ENCODE measurements around the gene PIK3AP1.
"Not testable (repeated sequence)": the region's sequence is repeated elsewhere in the genome, so short reads cannot be mapped to it uniquely, and the experiment has no call there.

PIK3AP1 gene

GRCh38 chr10:96699613-96700012 lies 20.7 kb downstream of the PIK3AP1 start:
- Histone ChIP-seq H3K4me1 (no peaks in the 10 kb centered on the region), H3K9me3 (no peaks in the 10 kb centered on the region), H3K4me3 (no peak overlapping the region), H3K27me3 (ENCODE audit: low read depth) (no peaks in the 10 kb centered on the region), H3K36me3 (replicated peaks) (no peaks in the 10 kb centered on the region)
- in situ Hi-C loops (cut with MboI; ENCODE audit: low sequenced_read_pairs) = no loop called here
- no peak for DNase-seq (ENCODE audit: low spot score in 2 of 2)

DNA sequence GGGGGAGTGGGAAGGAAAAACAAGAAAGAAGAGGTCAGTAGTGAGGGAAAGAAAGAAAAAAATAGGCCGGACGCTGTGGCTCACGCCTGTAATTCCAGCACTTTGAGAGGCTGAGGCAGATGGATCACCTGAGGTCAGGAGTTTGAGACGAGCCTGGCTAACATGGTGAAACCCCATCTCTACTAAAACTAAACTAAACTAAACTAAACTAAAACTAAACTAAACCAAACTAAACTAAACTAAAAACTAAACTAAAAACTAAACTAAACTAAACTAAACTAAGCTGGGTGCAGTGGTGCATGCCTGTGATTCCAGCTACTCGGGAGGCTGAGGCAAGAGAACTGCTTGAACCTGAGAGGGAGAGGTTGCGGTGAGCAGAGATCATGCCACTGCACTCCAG lies 22.0 kb downstream of the PIK3AP1 start:
- H3K9me3 ChIP-seq; H3K4me1 ChIP-seq; H3K27me3 ChIP-seq (ENCODE audit: low read depth); DNase-seq (ENCODE audit: low spot score in 2 of 2); in situ Hi-C loops (cut with MboI; ENCODE audit: low sequenced_read_pairs); H3K36me3 ChIP-seq (replicated peaks); H3K4me3 ChIP-seq: not testable (repeated sequence)

- no peaks in the 10 kb centered on the region for H3K4me1 ChIP-seq
- no peaks in the 10 kb centered on the region for H3K36me3 ChIP-seq (replicated peaks)
- H3K4me3 ChIP-seq = no peak overlapping the region
- in situ Hi-C loops (cut with MboI; ENCODE audit: low sequenced_read_pairs) = no loop called here
- DNase-seq (ENCODE audit: low spot score in 2 of 2) = no peak
- H3K27me3 ChIP-seq (ENCODE audit: low read depth) = no peaks in the 10 kb centered on the region
- no peaks in the 10 kb centered on the region for H3K9me3 ChIP-seq
Observed at GRCh38 chr10:96697438-96697837, 22.9 kb downstream of the PIK3AP1 start.

- H3K27me3 ChIP-seq (ENCODE audit: low read depth) = no peaks in the 10 kb centered on the region
- in situ Hi-C loops (cut with MboI; ENCODE audit: low sequenced_read_pairs) = no loop called here
- no peak overlapping the region for H3K4me3 ChIP-seq
- no peaks in the 10 kb centered on the region for H3K36me3 ChIP-seq (replicated peaks)
- no peaks in the 10 kb centered on the region for H3K9me3 ChIP-seq
- no peaks in the 10 kb centered on the region for H3K4me1 ChIP-seq
- DNase-seq (ENCODE audit: low spot score in 2 of 2) = no peak
Observed at GRCh38 chr10:96696845-96697425, 23.4 kb downstream of the PIK3AP1 start.

GRCh38 chr10:96695975-96696634 lies 24.2 kb downstream of the PIK3AP1 start:
- in situ Hi-C loops (cut with MboI; ENCODE audit: low sequenced_read_pairs) = no loop called here
- no peaks in the 10 kb centered on the region for H3K4me1 ChIP-seq

DNA sequence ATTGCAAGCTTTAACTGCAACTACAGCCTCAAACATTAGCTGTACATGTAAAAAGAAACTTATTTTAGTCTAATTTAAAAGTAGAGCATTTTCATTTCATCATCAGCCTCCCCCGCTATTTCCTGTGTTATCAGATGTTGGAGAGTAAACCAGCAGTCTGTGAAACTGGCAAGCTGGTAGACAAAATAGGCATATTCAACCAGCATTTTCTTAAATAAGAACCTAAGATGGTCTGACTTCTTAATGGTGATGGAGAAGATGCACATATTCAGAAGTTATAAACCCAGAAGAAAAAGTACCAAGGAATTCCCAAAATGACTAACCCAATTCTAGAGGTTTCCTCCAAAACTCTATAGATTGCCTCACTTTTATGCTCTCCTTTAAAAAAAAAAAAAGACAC lies 24.9 kb downstream of the PIK3AP1 start:
- H3K4me3 ChIP-seq = no peak overlapping the region
- no peak for DNase-seq (ENCODE audit: low spot score in 2 of 2)
- in situ Hi-C loops (cut with MboI; ENCODE audit: low sequenced_read_pairs) = no loop called here
- H3K9me3 ChIP-seq = no peaks in the 10 kb centered on the region
- no peaks in the 10 kb centered on the region for H3K36me3 ChIP-seq (replicated peaks)
- H3K4me1 ChIP-seq = no peaks in the 10 kb centered on the region
- no peaks in the 10 kb centered on the region for H3K27me3 ChIP-seq (ENCODE audit: low read depth)

More at GRCh38 chr10:96695975-96696634, 24.2 kb downstream of the PIK3AP1 start:
- DNase-seq (ENCODE audit: low spot score in 2 of 2) = no peak
- no peaks in the 10 kb centered on the region for H3K9me3 ChIP-seq
- no peak overlapping the region for H3K4me3 ChIP-seq
- H3K27me3 ChIP-seq (ENCODE audit: low read depth) = no peaks in the 10 kb centered on the region
- no peaks in the 10 kb centered on the region for H3K36me3 ChIP-seq (replicated peaks)

GRCh38 chr10:96693431-96693830 lies 26.9 kb downstream of the PIK3AP1 start:
- in situ Hi-C loops (cut with MboI; ENCODE audit: low sequenced_read_pairs) = no loop called here
- Histone ChIP-seq H3K4me3 (no peak overlapping the region), H3K36me3 (replicated peaks) (no peaks in the 10 kb centered on the region), H3K27me3 (ENCODE audit: low read depth) (no peaks in the 10 kb centered on the region), H3K9me3 (no peaks in the 10 kb centered on the region), H3K4me1 (no peaks in the 10 kb centered on the region)
- DNase-seq (ENCODE audit: low spot score in 2 of 2) = no peak

GRCh38 chr10:96692427-96692826 lies 27.9 kb downstream of the PIK3AP1 start:
- in situ Hi-C loops (cut with MboI; ENCODE audit: low sequenced_read_pairs) = no loop called here
- no peaks in the 10 kb centered on the region for H3K27me3 ChIP-seq (ENCODE audit: low read depth)
- no peaks in the 10 kb centered on the region for H3K36me3 ChIP-seq (replicated peaks)
- no peak for DNase-seq (ENCODE audit: low spot score in 2 of 2)
- no peak overlapping the region for H3K4me3 ChIP-seq
- H3K4me1 ChIP-seq = no peaks in the 10 kb centered on the region
- no peaks in the 10 kb centered on the region for H3K9me3 ChIP-seq

- H3K4me1 ChIP-seq = no peaks in the 10 kb centered on the region
- H3K9me3 ChIP-seq = no peaks in the 10 kb centered on the region
- no peaks in the 10 kb centered on the region for H3K27me3 ChIP-seq (ENCODE audit: low read depth)
- no peak for DNase-seq (ENCODE audit: low spot score in 2 of 2)
- in situ Hi-C loops (cut with MboI; ENCODE audit: low sequenced_read_pairs) = no loop called here
- H3K36me3 ChIP-seq (replicated peaks) = no peaks in the 10 kb centered on the region
- H3K4me3 ChIP-seq = no peak overlapping the region
Observed at GRCh38 chr10:96691761-96692160, 28.6 kb downstream of the PIK3AP1 start.

GRCh38 chr10:96690755-96691730 lies 29.3 kb downstream of the PIK3AP1 start:
- in situ Hi-C loops (cut with MboI; ENCODE audit: low sequenced_read_pairs) = no loop called here
- Histone ChIP-seq H3K4me1 (no peaks in the 10 kb centered on the region), H3K36me3 (replicated peaks) (no peaks in the 10 kb centered on the region), H3K27me3 (ENCODE audit: low read depth) (no peaks in the 10 kb centered on the region), H3K4me3 (no peak overlapping the region), H3K9me3 (no peaks in the 10 kb centered on the region)
- no peak for DNase-seq (ENCODE audit: low spot score in 2 of 2)

DNA sequence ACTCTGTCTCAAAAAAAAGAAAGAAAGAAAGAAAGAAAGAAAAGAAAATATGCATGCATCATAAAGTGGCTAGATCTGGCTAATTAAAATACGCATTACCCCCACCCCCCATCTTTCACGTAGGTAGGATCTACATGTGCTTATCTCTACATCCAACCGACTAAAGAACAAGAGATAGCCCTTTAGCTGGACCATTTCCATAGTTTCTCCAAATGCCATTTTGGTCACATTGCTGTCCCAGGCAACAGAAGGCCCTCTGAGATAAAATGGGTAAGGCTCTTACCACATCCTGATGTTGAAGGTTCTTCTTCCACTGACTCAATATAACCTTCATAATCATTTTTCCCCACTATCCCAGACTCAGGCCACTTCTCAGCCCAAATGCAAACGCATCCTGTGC lies 31.5 kb downstream of the PIK3AP1 start:
- Histone ChIP-seq H3K27me3 (ENCODE audit: low read depth) (no peaks in the 10 kb centered on the region), H3K9me3 (no peaks in the 10 kb centered on the region), H3K36me3 (replicated peaks) (no peaks in the 10 kb centered on the region), H3K4me3 (no peak overlapping the region), H3K4me1 (peaks cover 4% of the 10 kb centered on the region)
- in situ Hi-C loops (cut with MboI; ENCODE audit: low sequenced_read_pairs) = no loop called here
- no peak for DNase-seq (ENCODE audit: low spot score in 2 of 2)

GRCh38 chr10:96687317-96688012 lies 32.8 kb downstream of the PIK3AP1 start:
- peaks cover 17% of the 10 kb centered on the region for H3K4me1 ChIP-seq
- in situ Hi-C loops (cut with MboI; ENCODE audit: low sequenced_read_pairs) = no loop called here
- no peaks in the 10 kb centered on the region for H3K9me3 ChIP-seq
- H3K27me3 ChIP-seq (ENCODE audit: low read depth) = no peaks in the 10 kb centered on the region
- H3K4me3 ChIP-seq = no peak overlapping the region
- DNase-seq (ENCODE audit: low spot score in 2 of 2) = no peak
- H3K36me3 ChIP-seq (replicated peaks) = no peaks in the 10 kb centered on the region

DNA sequence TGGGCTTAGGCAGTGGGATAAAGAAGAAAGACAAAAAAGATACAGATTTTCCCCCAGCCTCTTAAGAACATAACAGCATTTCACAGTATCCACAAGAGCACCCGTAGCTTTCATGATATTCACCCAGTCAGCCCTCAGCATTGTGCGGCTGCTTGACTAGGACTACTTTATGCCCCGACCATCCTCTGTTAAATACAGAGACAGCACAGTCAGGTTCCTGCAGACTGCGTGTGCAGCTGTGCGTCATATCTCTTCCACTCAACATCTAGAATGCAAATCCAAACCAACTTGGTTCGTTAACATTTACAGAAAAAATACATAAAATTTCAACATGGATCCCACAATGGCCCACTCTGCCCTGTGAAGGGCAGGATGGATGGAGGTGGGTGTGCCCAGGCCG lies 33.8 kb downstream of the PIK3AP1 start:
- Histone ChIP-seq H3K9me3 (no peaks in the 10 kb centered on the region), H3K36me3 (replicated peaks) (no peaks in the 10 kb centered on the region), H3K27me3 (ENCODE audit: low read depth) (no peaks in the 10 kb centered on the region), H3K4me3 (no peak overlapping the region), H3K4me1 (peaks cover 23% of the 10 kb centered on the region)
- no peak for DNase-seq (ENCODE audit: low spot score in 2 of 2)
- in situ Hi-C loops (cut with MboI; ENCODE audit: low sequenced_read_pairs) = no loop called here

All from HAP-1 (cell line).